ENCODE measurements around the gene RPS21.

DNA sequence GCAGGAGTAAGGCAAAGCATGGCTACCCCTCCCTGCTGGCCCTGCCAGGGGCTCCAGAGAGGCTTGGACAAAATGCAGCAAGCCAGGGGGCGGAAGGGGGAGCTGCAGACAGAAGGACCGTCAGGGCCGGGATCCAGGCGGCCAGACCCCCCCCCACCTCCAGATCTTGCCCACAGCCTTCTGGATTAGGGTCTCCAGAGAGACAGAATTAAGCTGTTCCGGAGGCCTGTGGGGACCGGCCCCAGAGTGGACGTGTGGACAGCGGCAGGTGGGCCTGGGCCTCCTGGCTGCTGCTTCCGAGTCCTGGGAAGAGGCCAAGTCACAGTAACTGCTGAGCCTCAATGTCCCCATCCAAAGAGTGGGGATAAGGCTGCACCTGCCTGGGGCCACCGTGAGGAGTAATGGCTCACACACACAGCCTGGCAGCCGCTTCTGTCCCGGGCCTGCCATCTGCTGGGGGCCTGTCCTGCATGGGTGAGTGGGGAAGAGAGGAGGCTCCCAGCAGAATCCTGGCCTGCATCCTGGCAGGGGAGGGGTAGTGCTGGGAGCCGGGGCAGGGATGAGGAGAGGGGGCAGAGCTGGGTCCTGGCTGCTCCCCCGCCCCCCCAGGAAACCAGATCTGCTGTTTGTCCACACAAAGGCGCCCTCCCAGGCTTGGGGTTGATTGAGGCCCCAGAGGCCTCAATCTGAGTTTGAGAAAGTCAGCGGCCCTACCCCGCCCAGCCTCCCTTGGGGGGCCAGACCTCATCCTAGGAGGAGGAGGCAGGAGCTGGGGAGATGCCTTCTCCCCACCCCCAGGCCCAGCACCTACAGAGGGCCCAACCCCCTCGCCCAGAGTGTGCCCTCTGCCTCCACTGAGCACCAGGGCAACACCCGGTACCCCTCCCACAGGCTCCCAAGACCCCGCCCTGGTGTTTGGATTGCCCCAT is 23.6 kb upstream of the RPS21 start:
- TF ChIP-seq POLR2A (IDR thresholded peaks at IDR 0.05): no peak
- TF ChIP-seq, protein P1, sequence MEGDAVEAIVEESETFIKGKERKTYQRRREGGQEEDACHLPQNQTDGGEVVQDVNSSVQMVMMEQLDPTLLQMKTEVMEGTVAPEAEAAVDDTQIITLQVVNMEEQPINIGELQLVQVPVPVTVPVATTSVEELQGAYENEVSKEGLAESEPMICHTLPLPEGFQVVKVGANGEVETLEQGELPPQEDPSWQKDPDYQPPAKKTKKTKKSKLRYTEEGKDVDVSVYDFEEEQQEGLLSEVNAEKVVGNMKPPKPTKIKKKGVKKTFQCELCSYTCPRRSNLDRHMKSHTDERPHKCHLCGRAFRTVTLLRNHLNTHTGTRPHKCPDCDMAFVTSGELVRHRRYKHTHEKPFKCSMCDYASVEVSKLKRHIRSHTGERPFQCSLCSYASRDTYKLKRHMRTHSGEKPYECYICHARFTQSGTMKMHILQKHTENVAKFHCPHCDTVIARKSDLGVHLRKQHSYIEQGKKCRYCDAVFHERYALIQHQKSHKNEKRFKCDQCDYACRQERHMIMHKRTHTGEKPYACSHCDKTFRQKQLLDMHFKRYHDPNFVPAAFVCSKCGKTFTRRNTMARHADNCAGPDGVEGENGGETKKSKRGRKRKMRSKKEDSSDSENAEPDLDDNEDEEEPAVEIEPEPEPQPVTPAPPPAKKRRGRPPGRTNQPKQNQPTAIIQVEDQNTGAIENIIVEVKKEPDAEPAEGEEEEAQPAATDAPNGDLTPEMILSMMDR (IDR thresholded peaks at IDR 0.05): no peak
